Mesodermal cell (in vitro differentiated cells): Measurements from ENCODE around the gene PTPRN2.

ENCODE experiments used
- H3K27ac ChIP-seq: 2 replicates; pipeline ENCODE4 v1.7.0; 2013; ENCODE audit warnings: mild to moderate bottlenecking, low read depth, low read length, moderate library complexity; ENCODE audit not compliant: severe bottlenecking
- H3K36me3 ChIP-seq: 2 replicates; pipeline ENCODE4 v1.7.1; 2013; ENCODE audit warnings: mild to moderate bottlenecking, low read length, moderate library complexity; ENCODE audit not compliant: control insufficient read depth, insufficient read depth
- H3K4me1 ChIP-seq: one replicate; pipeline ENCODE4 v1.7.1; 2013; ENCODE audit warnings: mild to moderate bottlenecking, low read length; ENCODE audit not compliant: insufficient read depth, control insufficient read depth, poor library complexity, severe bottlenecking
- H3K4me3 ChIP-seq: 2 replicates; pipeline ENCODE4 v1.7.0; 2013; ENCODE audit warnings: low read length, control low read depth, mild to moderate bottlenecking; ENCODE audit not compliant: insufficient read depth, poor library complexity, severe bottlenecking; ENCODE audit errors: extremely low read depth
- H3K9me3 ChIP-seq: 2 replicates; pipeline ENCODE4 v1.7.1; 2013; ENCODE audit warnings: mild to moderate bottlenecking, low read length, moderate library complexity; ENCODE audit not compliant: control insufficient read depth
- WGBS, 2 experiments: methylation state at CpG; one replicate each; pipeline ENCODE4 v1.1.5; 2013; ENCODE audit warnings: missing lambda C conversion rate in 2 of 2; ENCODE audit not compliant: insufficient coverage in 2 of 2; 5-methylcytosine and 5-hydroxymethylcytosine counted together

Gene PTPRN2

GRCh38 chr7:158011941-158012340 is 575.7 kb downstream of the PTPRN2 start:
- Histone ChIP-seq H3K9me3 (peaks cover 67% of the 10 kb centered on the region), H3K27ac (no peak overlapping the region), H3K36me3 (no peaks in the 10 kb centered on the region), H3K4me3 (no peak overlapping the region), H3K4me1 (no peaks in the 10 kb centered on the region)
- 59 to 67% methylated on average over 7 of the region's 11 CpGs for WGBS, 2 experiments

GRCh38 chr7:158010961-158011693 is 576.5 kb downstream of the PTPRN2 start:
- no peak overlapping the region for H3K27ac ChIP-seq
- no peaks in the 10 kb centered on the region for H3K36me3 ChIP-seq
- WGBS, 2 experiments, result 75% methylated on average over 2 of the region's 11 CpGs; no CpG with 5 or more reads in 1 of the 2 experiments
- peaks cover 67% of the 10 kb centered on the region for H3K9me3 ChIP-seq
- H3K4me1 ChIP-seq, result no peaks in the 10 kb centered on the region
- no peak overlapping the region for H3K4me3 ChIP-seq

GRCh38 chr7:158009886-158010285 is 577.7 kb downstream of the PTPRN2 start:
- 38 to 40% methylated on average over 7 to 9 of the region's 9 CpGs for WGBS, 2 experiments
- H3K4me3 ChIP-seq, result no peak overlapping the region
- H3K4me1 ChIP-seq, result no peaks in the 10 kb centered on the region
- H3K36me3 ChIP-seq, result no peaks in the 10 kb centered on the region
- peaks cover 66% of the 10 kb centered on the region for H3K9me3 ChIP-seq
- H3K27ac ChIP-seq, result no peak overlapping the region

GRCh38 chr7:158008267-158008666 is 579.4 kb downstream of the PTPRN2 start:
- Histone ChIP-seq H3K27ac (no peak overlapping the region), H3K4me1 (no peaks in the 10 kb centered on the region), H3K9me3 (peaks cover 74% of the 10 kb centered on the region), H3K36me3 (no peaks in the 10 kb centered on the region), H3K4me3 (no peak overlapping the region)
- WGBS, 2 experiments, result 85 to 88% methylated on average over 10 to 11 of the region's 12 CpGs

- Histone ChIP-seq H3K9me3 (peaks cover 74% of the 10 kb centered on the region), H3K4me3 (no peak overlapping the region), H3K4me1 (no peaks in the 10 kb centered on the region), H3K36me3 (no peaks in the 10 kb centered on the region), H3K27ac (no peak overlapping the region)
- 45 to 52% methylated on average over 3 of the region's 5 CpGs for WGBS, 2 experiments
Measured at GRCh38 chr7:158007697-158008257, 579.8 kb downstream of the PTPRN2 start.

- no peaks in the 10 kb centered on the region for H3K4me1 ChIP-seq
- 75 to 82% methylated on average over 19 to 28 of the region's 29 CpGs for WGBS, 2 experiments
Measured at GRCh38 chr7:158006841-158007696, 580.6 kb downstream of the PTPRN2 start.

GRCh38 chr7:158005531-158005930 is 582.1 kb downstream of the PTPRN2 start:
- peaks cover 68% of the 10 kb centered on the region for H3K9me3 ChIP-seq
- WGBS, 2 experiments, result 63 to 72% methylated on average over 11 to 12 of the region's 12 CpGs
- H3K4me3 ChIP-seq, result no peak overlapping the region
- H3K27ac ChIP-seq, result no peak overlapping the region
- H3K4me1 ChIP-seq, result no peaks in the 10 kb centered on the region
- no peaks in the 10 kb centered on the region for H3K36me3 ChIP-seq

More at GRCh38 chr7:158006841-158007696, 580.6 kb downstream of the PTPRN2 start:
- H3K27ac ChIP-seq, result no peak overlapping the region
- no peak overlapping the region for H3K4me3 ChIP-seq
- peaks cover 74% of the 10 kb centered on the region for H3K9me3 ChIP-seq
- H3K36me3 ChIP-seq, result no peaks in the 10 kb centered on the region

- Histone ChIP-seq H3K36me3 (no peaks in the 10 kb centered on the region), H3K27ac (no peak overlapping the region), H3K9me3 (peaks cover 65% of the 10 kb centered on the region), H3K4me1 (no peaks in the 10 kb centered on the region), H3K4me3 (no peak overlapping the region)
- WGBS, 2 experiments, result no CpG with 5 or more reads among the region's 2 CpGs
Measured at GRCh38 chr7:158004123-158004490, 583.5 kb downstream of the PTPRN2 start.

- Histone ChIP-seq H3K27ac (no peak overlapping the region), H3K4me1 (no peaks in the 10 kb centered on the region), H3K9me3 (peaks cover 66% of the 10 kb centered on the region), H3K4me3 (no peak overlapping the region), H3K36me3 (no peaks in the 10 kb centered on the region)
- WGBS, 2 experiments, result 81 to 83% methylated on average over 22 to 23 of the region's 23 CpGs
Measured at GRCh38 chr7:158003441-158004122, 584.0 kb downstream of the PTPRN2 start.

GRCh38 chr7:158002486-158003080 is 585.0 kb downstream of the PTPRN2 start:
- 76 to 83% methylated on average over 14 to 16 of the region's 17 CpGs for WGBS, 2 experiments
- peaks cover 65% of the 10 kb centered on the region for H3K9me3 ChIP-seq
- H3K4me1 ChIP-seq, result no peaks in the 10 kb centered on the region
- H3K4me3 ChIP-seq, result no peak overlapping the region
- H3K27ac ChIP-seq, result no peak overlapping the region
- no peaks in the 10 kb centered on the region for H3K36me3 ChIP-seq
